Fibroblast of lung (primary cell): ENCODE results near the gene POT1. TPM values are rescaled to one million over a fixed set of nuclear protein-coding genes. Genes with fewer than 3 reads are reported as not detected.

Experiments used
- DNase-seq, 2 donors: peaks; one replicate each; pipeline versions ENCODE4 v3.0.0 to v3.0.0-alpha.2; 2010; ENCODE audit warnings: low read depth in 2 of 2
- H2AFZ ChIP-seq: 2 replicates; pipeline ENCODE4 v1.5.1; 2012; ENCODE audit warnings: low read length, control low read depth, inconsistent platforms
- H3K27ac ChIP-seq: 2 replicates; pipeline ENCODE4 v1.5.1; 2011; ENCODE audit warnings: low read length, control low read depth; ENCODE audit not compliant: insufficient read depth
- H3K27me3 ChIP-seq: 2 replicates; pipeline ENCODE4 v1.5.1; 2011; ENCODE audit warnings: mild to moderate bottlenecking, low read length; ENCODE audit not compliant: control insufficient read depth, insufficient read depth
- H3K36me3 ChIP-seq: 2 replicates; pipeline ENCODE4 v1.5.1; 2011; ENCODE audit warnings: low read length; ENCODE audit not compliant: control insufficient read depth, insufficient read depth
- H3K4me1 ChIP-seq: 2 replicates; pipeline ENCODE4 v1.5.1; 2011; ENCODE audit warnings: low read length; ENCODE audit not compliant: control insufficient read depth, insufficient read depth; ENCODE audit errors: extremely low read depth
- H3K4me2 ChIP-seq: 2 replicates; pipeline ENCODE4 v1.5.1; 2011; ENCODE audit warnings: low read length, control low read depth; ENCODE audit not compliant: insufficient read depth; ENCODE audit errors: extremely low read depth
- H3K4me3 ChIP-seq, 4 experiments: fragments of 200-600 bp in 1 of 4; sonication (generic) in 1 of 4; replicated peaks in 1 of 4; 2 replicates each; pipeline ENCODE4 v1.5.1; 2011 to 2016; ENCODE audit warnings: low read length in 4 of 4, low read depth in 3 of 4, mild to moderate bottlenecking in 3 of 4, control low read depth in 2 of 4, inconsistent platforms in 1 of 4, mixed read lengths in 1 of 4; ENCODE audit not compliant: insufficient read depth in 1 of 4; ENCODE audit errors: control extremely low read depth in 1 of 4
- H3K79me2 ChIP-seq: 2 replicates; pipeline ENCODE4 v1.5.1; 2012; ENCODE audit warnings: mild to moderate bottlenecking, low read length, inconsistent platforms; ENCODE audit not compliant: control insufficient read depth, insufficient read depth
- H3K9ac ChIP-seq: 2 replicates; pipeline ENCODE4 v1.5.1; 2011; ENCODE audit warnings: mild to moderate bottlenecking, low read length, control low read depth; ENCODE audit not compliant: insufficient read depth
- H3K9me3 ChIP-seq: 2 replicates; pipeline ENCODE4 v1.5.1; 2012; ENCODE audit warnings: low read depth, low read length; ENCODE audit not compliant: control insufficient read depth, insufficient read depth
- H4K20me1 ChIP-seq: 2 replicates; pipeline ENCODE4 v1.5.1; 2011; ENCODE audit warnings: low read length; ENCODE audit not compliant: control insufficient read depth, insufficient read depth; ENCODE audit errors: extremely low read depth
- CTCF ChIP-seq, 2 donors: IDR thresholded peaks in 1 of 2; conservative IDR thresholded peaks in 1 of 2; 1 replicate in 1 of 2; 2 replicates in 1 of 2; pipeline ENCODE4 v1.5.1; 2011 to 2012; ENCODE audit warnings: low read length in 2 of 2, control low read depth in 1 of 2, inconsistent platforms in 1 of 2, low read depth in 1 of 2, mild to moderate bottlenecking in 1 of 2
- EZH2 ChIP-seq: IDR thresholded peaks from 2 replicates; pipeline ENCODE4 v1.5.1; 2012; ENCODE audit warnings: low read length, control low read depth, mild to moderate bottlenecking; ENCODE audit errors: missing control alignments
- polyA plus RNA-seq, 2 donors: library from polyadenylated mRNA; depleted of rRNA in 1 of 2; stranded (reverse) in 1 of 2; unstranded in 1 of 2; fragments of >200 nt; gene quantifications; 2 replicates each; pipeline ENCODE4 v1.2.1, GENCODE V29; 2011 to 2012; ENCODE audit warnings: missing spikeins in 1 of 2
- total RNA-seq: library from RNA; depleted of rRNA; stranded (reverse); fragments of >200 nt; gene quantifications from 2 replicates; pipeline ENCODE4 v1.2.1, GENCODE V29; 2014

POT1 gene
- total and polyA plus RNA-seq, 2 donors (not counting 1 experiment from before 2014, with no cell fraction given), result 25.1 to 49.5 TPM

GRCh38 chr7:124784879-124785818 is 144.5 kb downstream of the POT1 start:
- H3K4me3 ChIP-seq, result no peak overlapping the region
- peak; percentile 42 to 85 for DNase-seq
- TF ChIP-seq CTCF (conservative IDR thresholded peaks at IDR 0.05 in 1 of 2, IDR thresholded peaks at IDR 0.05 in 1 of 2; ENCODE audit: low read depth in 1 of 2, low read length in 2 of 2), result peak; percentile 94 to 98
- TF ChIP-seq EZH2, result no peak
- no peak overlapping the region for H3K27ac ChIP-seq
- H3K4me2 ChIP-seq, result no peak overlapping the region
- no peaks in the 10 kb centered on the region for H3K36me3 ChIP-seq
- no peak overlapping the region for H2AFZ ChIP-seq
- no peak overlapping the region for H3K9ac ChIP-seq
- H3K27me3 ChIP-seq, result no peaks in the 10 kb centered on the region
- no peaks in the 10 kb centered on the region for H4K20me1 ChIP-seq
- H3K9me3 ChIP-seq, result no peaks in the 10 kb centered on the region
- no peaks in the 10 kb centered on the region for H3K4me1 ChIP-seq
- H3K79me2 ChIP-seq, result no peaks in the 10 kb centered on the region

DNA sequence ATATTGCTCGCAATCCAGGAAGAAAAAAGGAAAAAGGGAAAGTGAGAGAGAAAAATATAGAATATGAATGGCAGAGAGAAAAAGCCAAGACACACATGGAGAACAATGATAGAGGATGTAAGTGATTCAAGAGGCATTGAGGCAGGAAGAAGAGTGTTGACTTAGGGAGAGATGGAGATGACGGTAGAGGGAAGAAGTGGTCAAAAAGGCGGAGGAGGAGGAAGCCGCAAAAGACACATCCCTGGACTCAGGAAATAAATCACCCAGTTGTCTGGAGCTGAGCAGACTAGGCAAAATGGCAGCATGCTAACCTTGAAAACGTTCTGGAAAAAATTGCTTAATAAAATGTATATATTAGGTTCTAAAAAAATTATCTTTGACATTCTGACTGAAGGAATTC is 146.4 kb downstream of the POT1 start:
- no peaks in the 10 kb centered on the region for H3K36me3 ChIP-seq
- H2AFZ ChIP-seq, result no peak overlapping the region
- H3K27ac ChIP-seq, result no peak overlapping the region
- no peaks in the 10 kb centered on the region for H3K79me2 ChIP-seq
- H3K4me2 ChIP-seq, result no peak overlapping the region
- H3K9me3 ChIP-seq, result no peaks in the 10 kb centered on the region
- H3K4me3 ChIP-seq, result no peak overlapping the region
- no peak for DNase-seq
- no peak overlapping the region for H3K9ac ChIP-seq
- TF ChIP-seq EZH2, result no peak
- TF ChIP-seq CTCF (conservative IDR thresholded peaks at IDR 0.05 in 1 of 2, IDR thresholded peaks at IDR 0.05 in 1 of 2; ENCODE audit: low read depth in 1 of 2, low read length in 2 of 2), result no peak
- H4K20me1 ChIP-seq, result no peaks in the 10 kb centered on the region
- no peaks in the 10 kb centered on the region for H3K27me3 ChIP-seq
- H3K4me1 ChIP-seq, result no peaks in the 10 kb centered on the region

GRCh38 chr7:124781907-124782734 is 147.5 kb downstream of the POT1 start:
- H3K27ac ChIP-seq, result no peak overlapping the region
- DNase-seq, result no peak
- H4K20me1 ChIP-seq, result no peaks in the 10 kb centered on the region
- no peaks in the 10 kb centered on the region for H3K4me1 ChIP-seq
- H3K9ac ChIP-seq, result no peak overlapping the region
- no peaks in the 10 kb centered on the region for H3K9me3 ChIP-seq
- no peaks in the 10 kb centered on the region for H3K79me2 ChIP-seq
- no peak for TF ChIP-seq EZH2
- TF ChIP-seq CTCF (conservative IDR thresholded peaks at IDR 0.05 in 1 of 2, IDR thresholded peaks at IDR 0.05 in 1 of 2; ENCODE audit: low read depth in 1 of 2, low read length in 2 of 2), result no peak
- H3K36me3 ChIP-seq, result no peaks in the 10 kb centered on the region
- no peaks in the 10 kb centered on the region for H3K27me3 ChIP-seq
- no peak overlapping the region for H3K4me2 ChIP-seq
- H3K4me3 ChIP-seq, result no peak overlapping the region
- no peak overlapping the region for H2AFZ ChIP-seq
